GM18502 (cell line): ENCODE results near the gene SEPTIN5.

Source experiments
- ATAC-seq: cut with Tn5 transposase; IDR thresholded peaks from one replicate; pipeline ENCODE4 v1.9.1; 2021; ENCODE audit warnings: mild to moderate bottlenecking; ENCODE audit not compliant: unreplicated experiment, poor library complexity

SEPTIN5 gene

DNA sequence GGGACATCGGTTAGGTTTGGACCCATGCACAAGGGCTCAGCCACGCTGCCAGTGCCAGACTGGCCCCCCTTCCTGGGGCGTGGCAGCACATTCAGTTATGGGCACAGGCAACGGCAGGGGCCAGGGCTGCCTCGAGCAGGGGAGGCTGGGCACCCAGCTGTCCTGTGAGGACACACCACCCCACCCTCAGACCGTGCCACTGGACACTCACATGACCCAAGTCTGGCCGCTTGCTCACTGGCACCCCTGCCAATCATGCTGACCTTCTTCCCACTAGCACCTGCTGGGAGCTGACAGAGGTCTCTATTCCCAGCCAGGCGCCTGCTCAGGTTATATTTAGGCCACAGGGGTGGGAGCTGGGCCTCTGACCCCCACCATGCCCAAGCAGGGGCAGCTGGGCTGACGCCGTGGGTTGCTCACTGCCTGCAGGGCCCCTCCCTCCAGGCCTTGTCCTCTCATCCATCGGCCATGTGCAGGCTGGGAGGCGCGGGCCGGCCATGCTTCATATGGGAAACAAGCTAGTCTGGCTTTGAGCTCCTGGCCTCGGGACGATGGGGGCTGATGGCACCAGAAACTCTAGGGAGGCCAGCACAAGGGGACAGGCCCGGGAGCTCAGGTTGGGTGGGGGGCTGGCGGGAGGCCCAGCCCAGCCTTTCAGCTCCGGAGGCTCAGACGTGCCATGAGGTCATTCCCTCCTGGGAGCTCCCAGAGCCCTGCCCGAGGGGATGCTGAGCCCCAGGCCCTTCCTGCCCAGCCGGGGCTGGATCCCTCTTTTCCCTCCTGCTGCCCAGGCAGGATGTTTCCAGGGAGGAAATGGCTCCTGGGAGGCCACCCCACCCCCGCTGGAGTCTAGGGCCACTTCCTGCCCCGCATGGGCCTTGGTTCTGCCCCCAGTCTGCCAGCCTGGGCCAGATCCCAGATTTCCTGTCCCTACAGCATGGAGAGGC lies 31.1 kb downstream of the SEPTIN5 start:
- ATAC-seq = no peak

DNA sequence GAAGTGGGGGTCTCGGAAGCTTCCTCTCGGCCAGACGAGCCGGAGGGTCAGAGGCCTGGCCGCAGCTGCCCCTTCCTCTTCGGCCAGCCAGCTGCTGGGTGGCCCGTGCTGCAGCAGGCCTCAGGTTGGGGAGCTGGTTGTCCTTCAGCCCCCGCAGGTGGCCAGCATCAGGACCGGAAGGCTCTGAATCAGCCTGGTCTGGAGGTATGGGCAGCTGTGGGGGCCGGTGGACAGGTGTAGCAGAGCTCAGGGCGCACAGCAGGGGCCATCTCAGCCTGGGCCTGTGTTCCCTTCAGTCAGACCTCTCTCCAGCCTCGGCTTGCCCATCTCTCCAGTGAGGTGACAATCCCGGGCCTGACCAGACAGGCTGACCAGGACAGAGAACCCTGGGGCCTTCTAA lies 32.4 kb downstream of the SEPTIN5 start:
- no peak for ATAC-seq

DNA sequence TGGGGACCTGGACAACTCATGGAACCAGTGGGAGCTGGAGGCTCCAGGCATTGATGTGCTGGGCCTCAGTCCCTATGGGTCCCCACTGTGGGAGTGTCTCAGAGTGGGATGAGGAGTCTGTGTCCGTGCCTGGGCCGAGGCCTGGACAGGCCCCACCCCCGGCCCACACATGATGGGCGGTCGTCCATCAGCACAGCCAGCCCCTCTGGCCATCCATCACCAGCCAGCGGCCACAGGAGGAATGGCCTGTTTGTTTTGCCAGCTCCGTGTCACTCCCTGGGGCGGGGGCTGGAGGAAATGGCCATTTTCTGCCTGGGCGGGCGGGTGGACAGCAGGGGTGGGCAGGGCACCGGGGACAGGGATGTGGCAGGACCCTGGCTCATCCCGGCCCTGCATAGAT lies 33.2 kb downstream of the SEPTIN5 start:
- ATAC-seq = no peak

DNA sequence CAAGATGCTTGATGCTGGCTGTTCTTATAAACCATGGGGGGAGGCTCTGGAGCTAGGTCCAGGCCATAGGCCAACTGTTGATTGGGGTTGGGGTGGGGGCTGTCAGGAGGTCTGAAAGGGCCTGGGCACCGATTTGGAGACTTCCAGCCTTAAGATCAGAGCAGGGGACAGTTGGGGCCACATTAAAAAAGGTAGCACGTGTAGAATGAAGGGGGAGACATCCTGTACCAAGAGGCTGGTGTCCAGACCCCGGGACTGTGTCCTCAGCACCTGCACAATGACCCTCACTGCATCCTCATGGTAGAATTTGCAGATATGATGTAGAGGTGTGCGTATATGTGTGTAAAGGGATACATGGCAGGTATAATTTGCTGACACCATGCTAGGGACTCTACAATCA lies 33.8 kb downstream of the SEPTIN5 start:
- ATAC-seq = no peak

DNA sequence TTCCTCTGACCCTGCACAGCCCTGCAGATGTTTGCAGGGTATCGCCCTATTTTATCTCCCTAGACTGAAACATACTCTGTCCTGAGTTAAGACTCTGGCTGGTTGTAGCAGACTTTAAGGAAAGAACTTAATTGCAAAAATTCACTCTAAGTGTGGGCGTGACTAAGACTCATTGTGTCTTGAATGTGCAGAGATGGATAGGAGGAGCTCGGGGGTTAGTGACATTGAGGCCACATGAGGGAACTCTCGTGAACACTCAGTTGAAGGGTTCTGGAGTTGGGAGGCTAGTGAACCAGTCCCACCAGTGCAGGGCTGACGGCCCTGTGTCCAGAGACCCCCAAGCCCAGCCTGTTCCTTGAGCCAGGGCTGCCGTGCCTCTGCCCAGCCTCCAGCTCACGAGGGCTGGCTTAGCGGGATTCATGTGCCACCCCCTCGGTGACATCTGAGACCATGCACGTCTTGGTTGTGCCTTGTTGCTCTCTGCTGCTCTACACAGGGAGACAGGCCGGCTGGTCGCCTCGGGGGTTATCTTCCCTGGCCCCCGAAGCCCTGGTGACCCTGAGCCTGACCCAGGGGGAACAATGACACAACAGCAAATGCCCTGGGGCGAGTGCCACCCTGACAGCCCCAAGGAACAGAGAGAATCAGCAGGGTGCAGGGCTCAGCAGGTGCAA lies 34.8 kb downstream of the SEPTIN5 start:
- no peak for ATAC-seq

DNA sequence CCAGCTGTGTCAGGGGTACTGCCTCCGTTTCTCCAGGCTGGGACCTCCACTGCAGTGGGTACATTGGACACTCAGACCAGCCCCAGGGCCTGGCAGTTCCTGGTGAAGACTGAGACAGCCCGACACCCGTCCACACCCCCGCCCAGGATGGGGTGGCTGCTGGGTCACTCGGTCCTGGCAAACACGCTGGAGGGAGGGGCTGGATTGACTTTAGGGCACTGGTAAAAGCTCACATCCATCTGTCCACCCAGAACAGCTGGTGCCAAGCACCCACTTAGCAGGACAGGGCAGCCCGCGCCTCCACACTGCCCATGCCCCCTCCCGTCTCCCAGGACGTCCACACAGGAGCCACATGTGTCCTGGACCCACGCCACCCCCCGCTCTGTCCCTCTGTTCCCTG lies 35.6 kb downstream of the SEPTIN5 start:
- ATAC-seq = no peak

DNA sequence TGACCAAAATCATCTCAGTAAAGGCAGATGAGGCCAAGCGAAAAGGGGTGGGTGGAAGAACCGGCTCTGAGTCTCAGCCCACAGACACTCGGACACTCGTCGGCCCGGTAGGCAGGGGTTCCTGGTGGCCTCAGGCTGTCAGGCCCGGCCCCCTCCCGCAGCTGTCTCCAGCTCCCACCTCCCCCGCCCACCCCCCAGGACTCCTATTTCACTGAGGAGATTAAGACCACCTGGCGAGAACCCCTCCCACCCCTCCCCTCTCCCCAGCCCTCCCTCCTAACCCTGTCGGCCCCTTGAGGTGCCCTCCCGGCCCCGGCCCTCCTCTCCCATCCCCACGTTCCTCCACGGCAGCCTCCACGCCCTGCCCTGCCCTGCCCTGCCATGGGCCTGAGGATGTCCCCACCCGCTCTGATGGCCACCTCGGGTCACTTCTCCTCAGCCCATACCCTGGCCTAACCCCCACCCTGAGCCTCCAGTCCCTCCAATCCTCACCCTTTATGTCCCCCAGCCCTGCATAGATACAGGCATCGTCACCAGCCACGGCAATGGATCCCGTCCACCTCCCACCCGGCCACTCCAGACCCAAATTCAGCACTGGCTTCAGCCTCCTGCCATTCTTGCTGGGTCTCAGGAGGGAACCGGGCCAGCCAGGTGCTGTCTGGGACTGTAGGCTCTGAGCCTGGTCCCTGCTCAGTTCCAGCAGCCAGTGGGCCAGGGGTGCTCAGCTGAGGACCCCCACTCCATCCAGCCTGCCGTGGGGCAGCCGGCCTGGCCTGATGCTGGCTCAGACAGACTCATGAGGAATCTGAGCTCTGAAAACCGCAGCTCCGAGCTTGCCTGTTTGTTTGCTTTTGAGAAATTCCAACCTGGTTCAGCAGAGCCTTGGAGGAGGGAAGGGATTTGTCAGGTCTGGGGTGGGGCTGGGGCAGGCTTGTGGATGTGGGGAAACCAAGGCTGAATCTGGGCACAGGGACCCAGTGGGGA lies 36.5 kb downstream of the SEPTIN5 start:
- ATAC-seq = no peak

DNA sequence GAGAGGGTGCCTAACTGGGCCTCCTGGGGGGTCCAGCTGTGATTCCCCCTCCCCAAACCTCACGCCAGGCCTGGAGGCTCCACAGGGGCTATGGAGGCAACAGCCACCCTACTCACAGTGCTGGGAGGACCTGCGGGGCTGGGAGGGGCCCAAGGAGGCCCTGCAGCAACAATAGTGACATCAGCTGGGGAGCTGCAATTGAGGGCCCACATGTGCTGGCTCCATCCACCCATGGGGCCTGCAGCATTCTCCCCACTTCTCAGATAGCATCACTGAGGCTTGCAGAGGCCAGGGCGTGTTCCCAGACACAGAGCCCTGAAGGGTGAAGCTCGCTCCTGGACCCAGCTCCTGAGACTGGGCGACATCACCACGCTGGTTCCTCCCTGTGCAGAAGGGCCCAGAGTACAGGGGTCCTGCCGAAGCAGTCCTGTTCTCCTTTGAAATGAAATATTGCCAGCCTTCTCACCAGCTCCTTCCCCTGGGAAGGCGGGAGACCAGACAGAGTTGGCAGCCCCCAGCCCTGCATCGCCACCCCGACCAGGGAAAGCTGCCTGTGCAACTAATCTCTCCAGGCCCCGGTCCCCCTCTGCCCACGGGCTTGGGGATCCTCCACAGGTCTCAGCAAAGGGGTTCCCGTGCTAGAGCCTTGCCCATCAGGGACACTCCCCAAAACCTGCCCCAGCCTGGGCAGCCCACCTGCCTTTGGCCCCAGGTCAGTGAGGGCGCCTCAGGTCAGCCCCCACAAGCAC lies 37.4 kb downstream of the SEPTIN5 start:
- no peak for ATAC-seq

DNA sequence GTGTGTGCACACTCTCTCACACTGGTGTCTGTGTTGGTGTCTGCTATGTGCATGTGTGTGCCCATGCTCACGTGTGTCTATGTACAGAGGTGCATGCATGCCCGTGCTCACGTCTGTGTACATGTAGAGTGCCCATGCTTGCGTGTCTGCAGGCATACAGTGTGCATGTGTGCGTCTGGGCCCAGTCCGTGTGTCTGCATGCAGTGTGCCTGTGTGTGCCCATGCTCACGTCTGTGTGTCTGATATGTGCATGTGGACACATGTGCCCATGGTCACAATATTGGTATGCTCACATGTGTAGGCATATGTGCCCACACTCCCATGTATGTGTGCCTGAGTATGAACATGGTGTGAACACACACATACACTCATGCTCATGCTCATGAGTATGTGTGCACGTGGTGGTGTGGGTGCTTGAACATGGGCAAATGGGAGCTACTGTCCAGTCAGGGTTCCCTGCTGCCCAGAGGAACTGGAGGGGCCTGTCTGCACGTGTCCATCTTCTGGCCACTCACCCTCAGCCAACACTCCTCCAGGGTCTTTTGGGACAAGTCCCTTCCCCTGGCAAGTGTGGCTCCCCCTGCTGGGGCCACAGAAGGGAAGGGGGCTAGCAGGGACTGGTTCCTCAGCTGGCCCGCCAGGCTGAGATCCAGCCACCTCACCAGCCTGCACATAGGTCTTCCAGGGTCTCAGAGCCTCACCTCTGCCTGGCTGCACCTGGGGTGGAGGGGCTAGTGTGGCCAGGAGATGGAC lies 39.0 kb downstream of the SEPTIN5 start:
- ATAC-seq = no peak

DNA sequence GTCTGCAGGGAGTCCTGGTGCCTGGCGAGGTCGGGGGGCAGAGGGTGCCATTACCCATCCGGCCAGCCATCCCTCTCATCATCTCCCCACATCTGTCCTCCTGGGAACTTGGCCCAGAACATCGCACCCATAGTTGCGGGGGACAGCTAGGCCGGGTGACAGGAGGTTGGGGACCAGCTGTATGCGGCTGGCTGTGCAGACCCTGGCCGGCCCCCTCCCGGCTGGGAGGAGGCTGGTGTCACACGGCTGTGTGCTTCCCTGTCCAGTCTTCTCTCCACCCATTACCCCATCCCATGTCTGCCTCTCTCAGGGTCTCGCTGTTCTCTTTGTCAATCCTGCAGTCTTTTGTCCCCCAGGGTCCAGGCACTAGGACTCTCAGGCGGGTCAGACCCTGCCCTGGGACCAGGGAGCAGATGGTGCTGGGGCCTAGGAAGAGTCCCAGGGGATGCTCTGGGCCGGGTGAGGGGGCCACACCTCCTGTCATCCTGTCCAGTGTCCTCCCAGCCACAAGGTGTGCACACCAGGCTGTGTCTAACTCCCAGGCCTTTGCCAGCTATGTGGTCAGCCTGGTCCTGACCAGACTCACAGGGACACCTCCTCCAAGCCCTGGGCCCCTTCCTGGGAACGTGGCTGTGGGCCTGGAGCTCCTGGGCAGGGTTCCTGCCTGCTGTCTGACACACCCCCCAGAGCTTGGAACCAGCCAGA lies 39.8 kb downstream of the SEPTIN5 start:
- no peak for ATAC-seq

DNA sequence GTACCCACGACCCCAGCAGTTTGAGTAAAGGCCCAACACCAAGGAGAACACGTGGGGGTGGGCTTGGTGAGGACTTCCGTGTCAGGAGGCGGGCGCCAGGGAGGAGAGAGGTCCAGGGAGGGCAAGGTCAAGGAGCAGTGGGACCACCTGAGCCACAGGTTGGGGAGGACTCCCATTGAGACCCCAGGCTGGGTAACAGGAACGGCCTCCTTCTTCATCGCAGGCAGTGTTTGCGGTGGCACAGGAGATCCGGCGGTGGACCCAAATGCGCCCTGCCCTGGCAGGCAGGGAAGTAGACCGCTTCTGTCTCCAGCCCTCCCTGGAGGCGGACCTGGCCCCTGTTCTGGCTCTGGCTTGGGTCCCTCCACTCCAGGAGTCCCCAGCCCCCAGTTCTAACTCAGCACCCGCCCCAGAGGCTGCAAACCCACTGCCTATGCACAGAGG lies 40.4 kb downstream of the SEPTIN5 start:
- no peak for ATAC-seq

DNA sequence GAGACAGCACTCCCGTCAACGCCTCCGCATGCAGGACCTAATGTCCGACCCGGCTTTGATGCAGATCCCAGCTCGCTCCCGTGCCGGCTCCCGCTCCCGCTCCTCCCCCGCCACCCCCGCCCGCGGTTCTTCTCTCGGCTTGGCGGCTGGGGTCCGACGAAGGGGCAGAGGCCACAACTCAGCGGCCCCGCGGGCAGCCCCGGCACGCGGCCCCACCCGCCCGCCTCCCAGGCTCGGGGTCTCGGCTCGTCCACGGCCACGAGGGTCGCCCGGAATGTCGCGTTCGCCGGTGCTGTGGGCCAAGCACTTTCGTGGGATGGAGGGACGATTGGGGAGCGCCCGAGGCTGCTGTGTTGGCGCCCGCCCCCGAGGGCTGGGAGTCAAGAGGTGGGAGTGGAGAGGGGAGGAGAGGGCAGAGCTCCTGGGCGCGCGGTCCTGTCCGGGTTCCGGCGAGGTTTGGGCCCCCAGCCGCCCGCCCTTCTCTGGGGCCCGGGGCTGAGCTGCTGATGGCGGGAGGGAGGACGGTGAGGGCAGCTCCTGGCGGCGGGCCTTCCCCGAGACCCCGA lies 40.9 kb downstream of the SEPTIN5 start:
- ATAC-seq = no peak

DNA sequence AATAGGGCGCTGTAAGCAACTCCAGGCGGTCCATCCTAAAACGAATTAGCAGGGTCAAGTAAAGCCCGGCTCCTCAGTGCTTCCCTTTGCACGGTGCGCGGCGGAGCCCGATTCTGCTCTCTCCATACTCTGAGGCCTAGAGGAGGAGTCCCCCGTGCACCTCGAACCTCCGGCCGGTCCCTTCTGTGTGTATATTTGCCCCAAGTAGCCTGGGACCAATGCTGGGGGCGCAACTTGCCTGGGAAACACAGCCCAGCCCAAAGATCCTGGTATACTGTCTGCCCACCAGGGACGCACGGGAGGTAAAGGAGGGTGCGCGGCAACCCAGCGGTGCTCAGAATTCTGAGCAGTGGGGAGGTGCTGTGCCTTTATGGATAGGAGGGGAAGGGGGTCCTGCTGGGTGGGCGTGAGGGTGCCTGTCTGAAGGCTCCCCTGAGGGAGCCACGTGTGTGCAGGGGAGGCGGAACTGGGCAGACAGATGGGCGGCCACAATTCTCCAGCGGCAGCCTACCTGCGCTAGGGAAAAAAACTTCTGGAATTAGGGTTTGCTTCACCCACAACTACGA lies 41.5 kb downstream of the SEPTIN5 start:
- no peak for ATAC-seq

DNA sequence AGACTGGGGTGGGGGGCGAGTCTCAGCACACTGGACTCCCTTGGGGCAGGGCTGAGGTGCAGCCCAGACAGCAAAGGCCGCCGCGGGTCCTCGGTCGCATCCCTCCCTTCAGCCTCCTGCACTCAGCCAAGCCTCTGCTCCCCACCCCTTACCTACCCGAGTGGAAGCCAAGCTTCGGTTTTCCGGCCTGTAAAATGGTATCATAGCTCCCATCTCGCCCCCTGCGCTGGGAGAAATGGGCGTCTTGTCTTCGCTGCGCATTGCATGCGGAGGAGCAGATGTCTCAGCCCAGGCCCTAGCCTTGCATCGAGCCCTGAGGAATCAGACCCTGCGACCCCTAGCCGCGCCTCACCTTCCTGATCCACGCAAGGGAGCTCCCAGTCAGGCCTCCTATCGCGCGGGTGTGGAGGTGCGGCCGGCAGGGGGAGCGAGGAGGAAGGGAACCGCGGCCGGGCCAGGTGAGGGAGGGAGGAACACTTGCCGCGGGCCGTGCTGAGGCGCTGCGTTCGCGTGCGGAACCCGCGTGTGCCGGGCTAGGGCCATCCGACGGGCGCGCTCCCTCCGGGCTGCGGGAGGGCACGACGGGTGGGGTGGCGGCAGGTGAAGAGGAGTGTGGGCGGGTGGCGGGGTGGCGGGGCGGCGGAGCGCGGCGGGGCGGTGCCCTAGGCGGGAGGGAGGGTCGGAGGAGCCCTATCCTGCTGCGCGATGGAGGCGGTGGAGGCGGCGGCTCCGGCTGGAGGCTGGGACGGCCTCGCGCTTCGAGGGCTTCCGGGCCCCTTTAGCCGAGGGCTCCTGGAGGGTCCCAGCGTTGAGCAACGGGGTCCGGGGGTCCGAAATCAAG lies 42.2 kb downstream of the SEPTIN5 start:
- ATAC-seq = no peak

DNA sequence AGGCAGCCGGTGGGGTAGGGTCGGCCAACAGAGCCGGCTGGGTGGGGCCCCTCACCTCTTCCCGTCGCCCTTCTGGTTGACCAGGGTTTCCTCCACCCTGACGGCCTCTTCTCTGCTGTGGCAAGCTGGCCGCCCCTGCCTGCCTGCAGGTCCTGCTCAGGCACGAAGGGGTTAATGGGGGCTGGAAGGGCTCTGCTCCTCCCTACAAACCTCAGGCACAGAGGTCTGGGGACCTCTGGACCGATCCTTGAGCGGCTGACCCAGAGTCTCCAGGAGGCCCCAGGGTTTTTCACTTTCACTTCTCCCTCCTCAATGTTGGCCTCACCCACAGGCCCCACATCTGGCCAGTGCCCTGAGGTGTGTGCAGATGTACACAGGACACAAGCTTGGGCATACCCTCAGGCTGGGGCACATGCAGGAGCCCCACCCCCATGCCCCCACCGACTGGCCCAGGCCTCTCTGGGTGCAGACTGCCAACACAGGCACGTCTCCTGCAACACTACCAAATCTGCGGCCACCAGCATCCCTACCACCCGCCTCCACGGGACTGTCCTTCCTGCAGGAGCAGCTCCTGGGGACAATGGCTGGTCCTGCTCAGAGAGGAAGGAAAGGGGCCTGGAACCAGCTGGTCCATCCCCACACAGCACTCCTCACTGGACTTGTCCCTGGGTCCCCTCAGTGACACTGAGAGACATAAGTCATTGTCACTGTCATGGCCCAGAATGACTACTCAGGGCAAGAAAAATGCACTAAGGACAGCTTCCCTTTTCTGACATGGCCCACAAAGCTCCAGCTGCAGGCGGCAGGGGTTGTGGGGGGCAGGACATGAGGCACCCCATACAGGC lies 43.1 kb downstream of the SEPTIN5 start:
- ATAC-seq = no peak
